ENCODE results near the gene ORC6.

Gene ORC6

GRCh38 chr16:46731691-46732555 lies 42.5 kb downstream of the ORC6 start:
- no peaks in the 10 kb centered on the region for H3K9me3 ChIP-seq (ENCODE audit: control insufficient read depth, insufficient read depth, low read depth, low read length)
- H3K4me1 ChIP-seq (ENCODE audit: control insufficient read depth, insufficient read depth, low read length) = peaks cover 3% of the 10 kb centered on the region; the same call in 1 of the 2 replicates
- no peak overlapping the region for H3K9ac ChIP-seq (ENCODE audit: low read length)
- no peaks in the 10 kb centered on the region; the same call in 1 of the 2 replicates for H3K27me3 ChIP-seq (ENCODE audit: control insufficient read depth, insufficient read depth, low read length)
- no peaks in the 10 kb centered on the region for H3K36me3 ChIP-seq (ENCODE audit: control insufficient read depth, insufficient read depth, low read length)
- H3K27ac ChIP-seq (ENCODE audit: low read depth, low read length) = no peak overlapping the region
- H3K4me3 ChIP-seq (ENCODE audit: low read depth, low read length) = no peak overlapping the region

- no peak overlapping the region for H3K9ac ChIP-seq (ENCODE audit: low read length)
- H3K4me3 ChIP-seq (ENCODE audit: low read depth, low read length) = no peak overlapping the region
- H3K9me3 ChIP-seq (ENCODE audit: control insufficient read depth, insufficient read depth, low read depth, low read length) = no peaks in the 10 kb centered on the region
- no peak overlapping the region for H3K27ac ChIP-seq (ENCODE audit: low read depth, low read length)
- no peaks in the 10 kb centered on the region; the same call in 1 of the 2 replicates for H3K27me3 ChIP-seq (ENCODE audit: control insufficient read depth, insufficient read depth, low read length)
- H3K4me1 ChIP-seq (ENCODE audit: control insufficient read depth, insufficient read depth, low read length) = peaks cover 3% of the 10 kb centered on the region; the same call in 1 of the 2 replicates
- no peaks in the 10 kb centered on the region for H3K36me3 ChIP-seq (ENCODE audit: control insufficient read depth, insufficient read depth, low read length)
Observed at GRCh38 chr16:46732561-46732960, 43.1 kb downstream of the ORC6 start.

- Histone ChIP-seq H3K27ac (ENCODE audit: low read depth, low read length) (no peak overlapping the region), H3K4me3 (ENCODE audit: low read depth, low read length) (no peak overlapping the region), H3K9me3 (ENCODE audit: control insufficient read depth, insufficient read depth, low read depth, low read length) (no peaks in the 10 kb centered on the region), H3K9ac (ENCODE audit: low read length) (no peak overlapping the region), H3K4me1 (ENCODE audit: control insufficient read depth, insufficient read depth, low read length) (peaks cover 3% of the 10 kb centered on the region; the same call in 1 of the 2 replicates), H3K36me3 (ENCODE audit: control insufficient read depth, insufficient read depth, low read length) (no peaks in the 10 kb centered on the region), H3K27me3 (ENCODE audit: control insufficient read depth, insufficient read depth, low read length) (no peaks in the 10 kb centered on the region; the same call in 1 of the 2 replicates)
Observed at GRCh38 chr16:46733319-46733830, 43.9 kb downstream of the ORC6 start.

GRCh38 chr16:46736695-46737094 lies 47.2 kb downstream of the ORC6 start:
- H3K27me3 ChIP-seq (ENCODE audit: control insufficient read depth, insufficient read depth, low read length) = no peaks in the 10 kb centered on the region; the same call in 1 of the 2 replicates
- H3K4me3 ChIP-seq (ENCODE audit: low read depth, low read length) = no peak overlapping the region
- H3K36me3 ChIP-seq (ENCODE audit: control insufficient read depth, insufficient read depth, low read length) = no peaks in the 10 kb centered on the region
- H3K9me3 ChIP-seq (ENCODE audit: control insufficient read depth, insufficient read depth, low read depth, low read length) = no peaks in the 10 kb centered on the region
- no peak overlapping the region for H3K9ac ChIP-seq (ENCODE audit: low read length)
- H3K4me1 ChIP-seq (ENCODE audit: control insufficient read depth, insufficient read depth, low read length) = peaks cover 3% of the 10 kb centered on the region; the same call in 1 of the 2 replicates
- H3K27ac ChIP-seq (ENCODE audit: low read depth, low read length) = no peak overlapping the region

GRCh38 chr16:46737621-46738214 lies 48.3 kb downstream of the ORC6 start:
- H3K9me3 ChIP-seq (ENCODE audit: control insufficient read depth, insufficient read depth, low read depth, low read length) = no peaks in the 10 kb centered on the region
- H3K36me3 ChIP-seq (ENCODE audit: control insufficient read depth, insufficient read depth, low read length) = no peaks in the 10 kb centered on the region
- H3K4me3 ChIP-seq (ENCODE audit: low read depth, low read length) = no peak overlapping the region
- H3K27me3 ChIP-seq (ENCODE audit: control insufficient read depth, insufficient read depth, low read length) = no peaks in the 10 kb centered on the region; the same call in 1 of the 2 replicates
- peaks cover 6% of the 10 kb centered on the region; the same call in 1 of the 2 replicates for H3K4me1 ChIP-seq (ENCODE audit: control insufficient read depth, insufficient read depth, low read length)
- H3K27ac ChIP-seq (ENCODE audit: low read depth, low read length) = no peak overlapping the region
- no peak overlapping the region for H3K9ac ChIP-seq (ENCODE audit: low read length)

- Histone ChIP-seq H3K4me1 (ENCODE audit: control insufficient read depth, insufficient read depth, low read length) (peaks cover 16% of the 10 kb centered on the region; the same call in 1 of the 2 replicates), H3K9ac (ENCODE audit: low read length) (peak overlapping the region; percentile 27), H3K4me3 (ENCODE audit: low read depth, low read length) (no peak overlapping the region), H3K36me3 (ENCODE audit: control insufficient read depth, insufficient read depth, low read length) (no peaks in the 10 kb centered on the region), H3K9me3 (ENCODE audit: control insufficient read depth, insufficient read depth, low read depth, low read length) (no peaks in the 10 kb centered on the region), H3K27ac (ENCODE audit: low read depth, low read length) (no peak overlapping the region), H3K27me3 (ENCODE audit: control insufficient read depth, insufficient read depth, low read length) (no peaks in the 10 kb centered on the region; the same call in 1 of the 2 replicates)
Observed at GRCh38 chr16:46739934-46740333, 50.5 kb downstream of the ORC6 start.

- H3K4me3 ChIP-seq (ENCODE audit: low read depth, low read length) = no peak overlapping the region
- no peak overlapping the region for H3K27ac ChIP-seq (ENCODE audit: low read depth, low read length)
- H3K9me3 ChIP-seq (ENCODE audit: control insufficient read depth, insufficient read depth, low read depth, low read length) = no peaks in the 10 kb centered on the region
- no peaks in the 10 kb centered on the region; the same call in 1 of the 2 replicates for H3K27me3 ChIP-seq (ENCODE audit: control insufficient read depth, insufficient read depth, low read length)
- H3K4me1 ChIP-seq (ENCODE audit: control insufficient read depth, insufficient read depth, low read length) = peaks cover 35% of the 10 kb centered on the region
- H3K36me3 ChIP-seq (ENCODE audit: control insufficient read depth, insufficient read depth, low read length) = no peaks in the 10 kb centered on the region
- H3K9ac ChIP-seq (ENCODE audit: low read length) = no peak overlapping the region
Observed at GRCh38 chr16:46743232-46743719, 53.8 kb downstream of the ORC6 start.

- Histone ChIP-seq H3K27ac (ENCODE audit: low read depth, low read length) (no peak overlapping the region), H3K36me3 (ENCODE audit: control insufficient read depth, insufficient read depth, low read length) (no peaks in the 10 kb centered on the region), H3K4me1 (ENCODE audit: control insufficient read depth, insufficient read depth, low read length) (peaks cover 51% of the 10 kb centered on the region), H3K27me3 (ENCODE audit: control insufficient read depth, insufficient read depth, low read length) (no peaks in the 10 kb centered on the region), H3K4me3 (ENCODE audit: low read depth, low read length) (no peak overlapping the region), H3K9ac (ENCODE audit: low read length) (no peak overlapping the region), H3K9me3 (ENCODE audit: control insufficient read depth, insufficient read depth, low read depth, low read length) (no peaks in the 10 kb centered on the region)
Observed at GRCh38 chr16:46745617-46746016, 56.2 kb downstream of the ORC6 start.

- peak overlapping the region; percentile 4; the same call in 1 of the 2 replicates for H3K27ac ChIP-seq (ENCODE audit: low read depth, low read length)
- H3K36me3 ChIP-seq (ENCODE audit: control insufficient read depth, insufficient read depth, low read length) = no peaks in the 10 kb centered on the region
- peak overlapping the region; percentile 51 for H3K9ac ChIP-seq (ENCODE audit: low read length)
- no peaks in the 10 kb centered on the region for H3K9me3 ChIP-seq (ENCODE audit: control insufficient read depth, insufficient read depth, low read depth, low read length)
- peaks cover 51% of the 10 kb centered on the region for H3K4me1 ChIP-seq (ENCODE audit: control insufficient read depth, insufficient read depth, low read length)
- H3K4me3 ChIP-seq (ENCODE audit: low read depth, low read length) = no peak overlapping the region
- no peaks in the 10 kb centered on the region for H3K27me3 ChIP-seq (ENCODE audit: control insufficient read depth, insufficient read depth, low read length)
Observed at GRCh38 chr16:46746821-46747776, 57.6 kb downstream of the ORC6 start.

Measured in HUES6 (cell line).